Measurements from ENCODE around the gene ADGRD2.

Gene ADGRD2

DNA sequence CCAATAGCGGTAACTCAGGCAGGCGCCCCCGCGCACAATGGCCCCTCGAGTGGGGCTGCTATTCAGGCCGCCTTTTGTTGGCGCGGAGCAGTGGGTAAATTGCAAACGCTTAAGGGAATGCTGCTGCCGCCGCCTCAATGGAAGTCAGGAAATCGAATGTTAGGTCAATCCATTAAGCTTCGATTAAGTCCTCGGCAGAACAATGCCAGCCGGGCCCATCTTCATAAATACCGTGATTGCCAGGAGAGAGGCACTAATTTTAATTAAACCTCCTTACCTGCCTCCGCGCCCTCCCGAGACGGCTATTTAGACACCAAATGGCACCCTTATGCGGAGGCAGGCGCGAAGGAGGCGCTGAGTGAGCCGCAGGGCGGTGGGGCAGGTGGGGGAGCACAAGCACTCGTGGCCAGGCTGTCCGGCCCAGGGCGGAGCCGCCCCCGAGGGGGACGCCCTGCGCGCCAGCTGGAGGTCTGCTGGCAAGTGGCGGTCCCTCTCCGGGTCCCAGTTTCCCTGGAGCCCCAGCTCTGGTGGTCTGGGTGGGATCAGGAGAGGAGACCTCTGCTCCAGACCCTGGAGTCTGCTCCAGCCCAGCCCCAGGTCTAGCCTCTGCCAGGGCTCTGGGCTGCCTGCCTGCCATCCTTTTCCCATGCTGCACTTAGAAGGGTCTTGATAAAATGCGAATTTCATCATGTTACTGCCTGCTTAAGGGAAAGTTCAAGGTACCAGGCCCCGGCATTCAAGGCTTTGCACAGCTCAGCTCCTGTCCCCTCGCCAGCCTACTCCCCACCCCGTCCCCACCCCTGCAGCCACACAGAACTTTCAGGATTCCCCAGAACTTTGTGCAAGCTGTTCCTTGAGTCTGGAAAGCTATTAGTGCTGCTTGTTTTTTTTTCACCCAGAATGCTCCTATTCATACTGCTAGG, 37.3 kb downstream of the ADGRD2 start:
- no peak overlapping the region for H3K23ac ChIP-seq (ENCODE audit: low read length in 2 of 2)
- no peak overlapping the region for H4K91ac ChIP-seq (ENCODE audit: low read length)
- H3K4me2 ChIP-seq (ENCODE audit: low read length, poor library complexity, severe bottlenecking): no peak overlapping the region
- no peak overlapping the region for H3K4me3 ChIP-seq (ENCODE audit: insufficient read depth in 1 of 2, low read depth in 1 of 2, low read length in 2 of 2)
- no peak overlapping the region for H2BK5ac ChIP-seq (ENCODE audit: low read depth, low read length, poor library complexity, severe bottlenecking)
- H2AK5ac ChIP-seq (ENCODE audit: low read length, severe bottlenecking): no peak overlapping the region
- no peaks in the 10 kb centered on the region for H3K36me3 ChIP-seq (ENCODE audit: control insufficient read depth in 1 of 2, insufficient read depth in 2 of 2, low read depth in 1 of 2, low read length in 2 of 2)
- H3K27ac ChIP-seq (ENCODE audit: low read length, poor library complexity, severe bottlenecking): no peak overlapping the region
- no peak overlapping the region for H3K9ac ChIP-seq (ENCODE audit: low read length)
- H2BK120ac ChIP-seq (ENCODE audit: low read depth, low read length): no peak overlapping the region
- no peak overlapping the region for H3K4ac ChIP-seq (ENCODE audit: low read depth in 1 of 2, low read length in 2 of 2)
- no peak overlapping the region for H4K8ac ChIP-seq (ENCODE audit: low read length)
- no peak overlapping the region for H2BK15ac ChIP-seq (ENCODE audit: low read depth, poor library complexity, severe bottlenecking)
- H2AFZ ChIP-seq (ENCODE audit: low read depth, low read length): no peak overlapping the region
- H3K14ac ChIP-seq (ENCODE audit: low read length in 2 of 2): peak overlapping the region in 1 of 2 experiments; percentile 29
- no peaks in the 10 kb centered on the region for H3K4me1 ChIP-seq (ENCODE audit: control insufficient read depth, insufficient read depth, low read depth, low read length)
- 65% methylated on average over 40 of the region's 40 CpGs for whole genome bisulfite sequencing
- peaks cover 3% of the 10 kb centered on the region for H3K9me3 ChIP-seq (ENCODE audit: control insufficient read depth, low read length)
- H3K18ac ChIP-seq (ENCODE audit: low read depth in 1 of 2, low read length in 2 of 2): no peak overlapping the region
- peaks cover 59 to 85% of the 10 kb centered on the region in 2 experiments for H3K27me3 ChIP-seq (ENCODE audit: control insufficient read depth in 1 of 2, insufficient read depth in 1 of 2, low read length in 2 of 2)
- no peak for DNase-seq
- no peak overlapping the region for H2BK12ac ChIP-seq (ENCODE audit: low read length in 2 of 2)
- no peaks in the 10 kb centered on the region for H3K79me1 ChIP-seq (replicated peaks; ENCODE audit: low read length, poor library complexity, severe bottlenecking)

DNA sequence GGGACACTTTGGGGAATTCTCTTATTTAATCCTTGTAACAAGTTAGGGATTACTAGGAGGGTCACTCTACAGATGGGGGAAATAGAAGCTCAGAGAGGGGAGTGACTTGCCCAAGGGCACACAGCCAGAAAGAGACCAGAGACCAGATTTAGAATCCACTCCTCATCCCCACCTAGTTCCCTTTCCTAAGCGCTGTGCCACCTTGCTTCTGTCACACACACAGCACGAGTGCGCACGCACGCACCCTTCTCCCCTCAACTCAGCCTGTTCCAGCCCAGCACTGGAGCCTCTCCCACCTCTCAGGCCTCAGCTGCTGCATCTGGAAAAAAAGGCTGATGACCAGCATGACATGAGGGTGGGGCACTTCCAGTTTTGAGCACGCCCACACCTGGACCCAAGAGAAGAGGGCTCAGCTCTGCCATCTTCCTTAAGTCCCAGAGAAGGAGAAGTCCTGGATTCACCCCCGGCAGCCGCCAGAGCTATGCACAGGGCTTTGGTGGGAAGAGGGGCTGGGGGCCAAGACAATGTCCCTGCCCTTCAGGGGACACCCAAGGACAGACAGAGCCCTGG, 38.5 kb downstream of the ADGRD2 start:
- no peaks in the 10 kb centered on the region for H3K79me1 ChIP-seq (replicated peaks; ENCODE audit: low read length, poor library complexity, severe bottlenecking)
- H2AK5ac ChIP-seq (ENCODE audit: low read length, severe bottlenecking): no peak overlapping the region
- H3K18ac ChIP-seq (ENCODE audit: low read depth in 1 of 2, low read length in 2 of 2): no peak overlapping the region
- no peak overlapping the region for H4K91ac ChIP-seq (ENCODE audit: low read length)
- no peak overlapping the region for H3K14ac ChIP-seq (ENCODE audit: low read length in 2 of 2)
- H3K36me3 ChIP-seq (ENCODE audit: control insufficient read depth in 1 of 2, insufficient read depth in 2 of 2, low read depth in 1 of 2, low read length in 2 of 2): no peaks in the 10 kb centered on the region
- no peaks in the 10 kb centered on the region for H3K4me1 ChIP-seq (ENCODE audit: control insufficient read depth, insufficient read depth, low read depth, low read length)
- no peak overlapping the region for H3K27ac ChIP-seq (ENCODE audit: low read length, poor library complexity, severe bottlenecking)
- DNase-seq: no peak
- 85% methylated on average over 8 of the region's 8 CpGs for WGBS
- H2BK15ac ChIP-seq (ENCODE audit: low read depth, poor library complexity, severe bottlenecking): no peak overlapping the region
- H4K8ac ChIP-seq (ENCODE audit: low read length): no peak overlapping the region
- H3K9me3 ChIP-seq (ENCODE audit: control insufficient read depth, low read length): peaks cover 3% of the 10 kb centered on the region
- H2AFZ ChIP-seq (ENCODE audit: low read depth, low read length): no peak overlapping the region
- no peak overlapping the region for H2BK120ac ChIP-seq (ENCODE audit: low read depth, low read length)
- no peak overlapping the region for H3K4me2 ChIP-seq (ENCODE audit: low read length, poor library complexity, severe bottlenecking)
- H3K4me3 ChIP-seq (ENCODE audit: insufficient read depth in 1 of 2, low read depth in 1 of 2, low read length in 2 of 2): no peak overlapping the region
- H2BK12ac ChIP-seq (ENCODE audit: low read length in 2 of 2): no peak overlapping the region
- no peak overlapping the region for H3K23ac ChIP-seq (ENCODE audit: low read length in 2 of 2)
- H3K27me3 ChIP-seq (ENCODE audit: control insufficient read depth in 1 of 2, insufficient read depth in 1 of 2, low read length in 2 of 2): peaks cover 57 to 86% of the 10 kb centered on the region in 2 experiments
- no peak overlapping the region for H3K4ac ChIP-seq (ENCODE audit: low read depth in 1 of 2, low read length in 2 of 2)
- no peak overlapping the region for H3K9ac ChIP-seq (ENCODE audit: low read length)
- no peak overlapping the region for H2BK5ac ChIP-seq (ENCODE audit: low read depth, low read length, poor library complexity, severe bottlenecking)

DNA sequence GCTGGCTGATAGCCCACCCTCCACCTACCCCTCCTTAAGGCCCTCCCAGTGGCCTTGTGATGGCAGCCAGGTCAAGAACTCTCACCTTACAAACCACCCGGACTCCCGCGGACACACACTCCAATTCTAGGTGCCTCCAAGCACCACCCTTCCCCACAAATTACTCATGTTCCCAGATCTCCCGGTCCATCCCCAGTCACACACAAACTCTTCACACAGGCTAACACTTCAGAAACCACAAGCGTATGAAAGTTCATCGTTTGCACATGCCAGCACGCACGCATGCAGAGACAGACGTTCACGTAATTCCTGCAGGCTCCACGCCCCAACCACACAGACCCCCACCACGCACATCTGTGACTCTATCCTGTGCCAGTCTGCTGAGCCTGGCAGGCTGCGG, 39.0 kb downstream of the ADGRD2 start:
- Histone ChIP-seq H3K4me3 (ENCODE audit: insufficient read depth in 1 of 2, low read depth in 1 of 2, low read length in 2 of 2) (no peak overlapping the region), H4K91ac (ENCODE audit: low read length) (no peak overlapping the region), H2BK120ac (ENCODE audit: low read depth, low read length) (no peak overlapping the region), H2AFZ (ENCODE audit: low read depth, low read length) (no peak overlapping the region), H3K4ac (ENCODE audit: low read depth in 1 of 2, low read length in 2 of 2) (no peak overlapping the region), H3K9ac (ENCODE audit: low read length) (no peak overlapping the region), H2BK5ac (ENCODE audit: low read depth, low read length, poor library complexity, severe bottlenecking) (no peak overlapping the region), H3K14ac (ENCODE audit: low read length in 2 of 2) (no peak overlapping the region), H3K9me3 (ENCODE audit: control insufficient read depth, low read length) (peaks cover 3% of the 10 kb centered on the region), H2BK15ac (ENCODE audit: low read depth, poor library complexity, severe bottlenecking) (no peak overlapping the region), H3K79me1 (replicated peaks; ENCODE audit: low read length, poor library complexity, severe bottlenecking) (no peaks in the 10 kb centered on the region), H2BK12ac (ENCODE audit: low read length in 2 of 2) (no peak overlapping the region), H4K8ac (ENCODE audit: low read length) (no peak overlapping the region), H3K4me1 (ENCODE audit: control insufficient read depth, insufficient read depth, low read depth, low read length) (no peaks in the 10 kb centered on the region), H3K18ac (ENCODE audit: low read depth in 1 of 2, low read length in 2 of 2) (no peak overlapping the region), H3K23ac (ENCODE audit: low read length in 2 of 2) (no peak overlapping the region), H3K36me3 (ENCODE audit: control insufficient read depth in 1 of 2, insufficient read depth in 2 of 2, low read depth in 1 of 2, low read length in 2 of 2) (no peaks in the 10 kb centered on the region), H3K27me3 (ENCODE audit: control insufficient read depth in 1 of 2, insufficient read depth in 1 of 2, low read length in 2 of 2) (peaks cover 59 to 86% of the 10 kb centered on the region in 2 experiments), H3K27ac (ENCODE audit: low read length, poor library complexity, severe bottlenecking) (no peak overlapping the region), H2AK5ac (ENCODE audit: low read length, severe bottlenecking) (no peak overlapping the region), H3K4me2 (ENCODE audit: low read length, poor library complexity, severe bottlenecking) (no peak overlapping the region)
- DNase-seq: no peak
- 83% methylated on average over 13 of the region's 13 CpGs for WGBS

DNA sequence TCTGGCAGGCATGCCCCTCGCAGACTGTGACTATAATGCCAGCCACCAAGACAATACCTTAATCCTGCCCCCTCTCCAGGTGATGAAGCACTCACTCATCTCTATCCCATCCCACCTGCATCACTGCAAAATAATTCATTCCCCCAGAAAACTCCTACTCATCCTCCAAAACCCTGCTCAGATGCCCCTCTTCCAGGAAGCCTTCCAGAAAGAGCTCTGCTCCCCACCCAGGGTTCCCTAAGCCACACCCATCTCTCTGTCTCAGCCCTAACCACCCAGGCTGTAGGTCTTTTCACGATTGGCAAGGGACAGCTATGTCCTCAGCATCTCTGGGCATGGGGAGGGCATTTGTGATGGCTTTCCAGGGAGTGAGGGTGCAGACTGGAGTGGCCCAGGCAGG, 39.8 kb downstream of the ADGRD2 start:
- no peak overlapping the region for H3K23ac ChIP-seq (ENCODE audit: low read length in 2 of 2)
- H3K18ac ChIP-seq (ENCODE audit: low read depth in 1 of 2, low read length in 2 of 2): no peak overlapping the region
- no peak overlapping the region for H3K14ac ChIP-seq (ENCODE audit: low read length in 2 of 2)
- H3K4ac ChIP-seq (ENCODE audit: low read depth in 1 of 2, low read length in 2 of 2): no peak overlapping the region
- H2BK120ac ChIP-seq (ENCODE audit: low read depth, low read length): no peak overlapping the region
- H3K36me3 ChIP-seq (ENCODE audit: control insufficient read depth in 1 of 2, insufficient read depth in 2 of 2, low read depth in 1 of 2, low read length in 2 of 2): no peaks in the 10 kb centered on the region
- no peak overlapping the region for H3K4me2 ChIP-seq (ENCODE audit: low read length, poor library complexity, severe bottlenecking)
- no peak overlapping the region for H3K4me3 ChIP-seq (ENCODE audit: insufficient read depth in 1 of 2, low read depth in 1 of 2, low read length in 2 of 2)
- no peak overlapping the region for H3K9ac ChIP-seq (ENCODE audit: low read length)
- H2AFZ ChIP-seq (ENCODE audit: low read depth, low read length): no peak overlapping the region
- H3K4me1 ChIP-seq (ENCODE audit: control insufficient read depth, insufficient read depth, low read depth, low read length): no peaks in the 10 kb centered on the region
- no peak overlapping the region for H2BK12ac ChIP-seq (ENCODE audit: low read length in 2 of 2)
- no peak overlapping the region for H2BK15ac ChIP-seq (ENCODE audit: low read depth, poor library complexity, severe bottlenecking)
- peak overlapping the region; percentile 72 for H4K91ac ChIP-seq (ENCODE audit: low read length)
- H3K9me3 ChIP-seq (ENCODE audit: control insufficient read depth, low read length): peaks cover 3% of the 10 kb centered on the region
- H3K79me1 ChIP-seq (replicated peaks; ENCODE audit: low read length, poor library complexity, severe bottlenecking): no peaks in the 10 kb centered on the region
- H3K27me3 ChIP-seq (ENCODE audit: control insufficient read depth in 1 of 2, insufficient read depth in 1 of 2, low read length in 2 of 2): peaks cover 67 to 89% of the 10 kb centered on the region in 2 experiments
- H4K8ac ChIP-seq (ENCODE audit: low read length): no peak overlapping the region
- H2BK5ac ChIP-seq (ENCODE audit: low read depth, low read length, poor library complexity, severe bottlenecking): no peak overlapping the region
- no peak overlapping the region for H2AK5ac ChIP-seq (ENCODE audit: low read length, severe bottlenecking)
- WGBS: 92% methylated on average over 2 of the region's 2 CpGs
- DNase-seq: no peak
- H3K27ac ChIP-seq (ENCODE audit: low read length, poor library complexity, severe bottlenecking): no peak overlapping the region

All from mesenchymal stem cell (in vitro differentiated cells and primary cell).